IMR-90 (cell line): ENCODE measurements around the gene ABR. TPM values are rescaled to one million over a fixed set of nuclear protein-coding genes. Genes with fewer than 3 reads are reported as not detected.

Source experiments
- ATAC-seq: fragments of 200-7000 bp; cut with Tn5 transposase; 2 replicates; pipeline ENCODE4 v1.9.1; 2020; ENCODE audit warnings: low read depth, mild to moderate bottlenecking, moderate library complexity
- BruUV-seq: library from RNA; stranded (reverse); fragments of 400-500 nt; replicated peaks from 2 replicates; lab custom pipeline; 2021; lab: Mats Ljungman, UMichigan
- CTCF ChIA-PET: fragments of 300-600 bp; formaldehyde crosslinking; extraction: SDS; loops from one replicate; lab custom pipeline; 2021; ENCODE audit warnings: antibody characterized with exemption; lab: Yijun Ruan, JAX
- POLR2A ChIA-PET: fragments of 300-600 bp; sonication (Branson Sonifier 250); formaldehyde crosslinking; loops from one replicate; lab custom pipeline; 2022; ENCODE audit warnings: antibody characterized with exemption; ENCODE audit not compliant: unreplicated experiment; lab: Charles Lee
- DNase-seq: peaks from one replicate; pipeline ENCODE4 v3.0.0; 2013
- H2AFZ ChIP-seq: replicated peaks from 2 replicates; pipeline ENCODE3; 2013; ENCODE audit warnings: low read length, mild to moderate bottlenecking; ENCODE audit not compliant: poor library complexity
- H2AK5ac ChIP-seq: 2 replicates; pipeline ENCODE4 v1.6.1; 2013; ENCODE audit warnings: low read depth, low read length, inconsistent platforms
- H2AK9ac ChIP-seq: replicated peaks from 2 replicates; pipeline ENCODE3; 2013; ENCODE audit warnings: mild to moderate bottlenecking, low read depth, low read length, moderate library complexity; ENCODE audit not compliant: poor library complexity
- H2BK120ac ChIP-seq: 2 replicates; pipeline ENCODE4 v1.6.1; 2013; ENCODE audit warnings: low read depth, low read length, inconsistent platforms
- H2BK15ac ChIP-seq: 3 replicates; pipeline ENCODE4 v1.6.1; 2013; ENCODE audit warnings: low read depth, low read length, inconsistent platforms
- H2BK20ac ChIP-seq: 2 replicates; pipeline ENCODE4 v1.6.1; 2013; ENCODE audit warnings: low read depth, mild to moderate bottlenecking, inconsistent platforms, low read length, moderate library complexity
- H2BK5ac ChIP-seq: 2 replicates; pipeline ENCODE4 v1.6.1; 2013; ENCODE audit warnings: mild to moderate bottlenecking, low read depth, low read length, inconsistent platforms; ENCODE audit not compliant: poor library complexity, severe bottlenecking
- H3K14ac ChIP-seq: replicated peaks from 2 replicates; pipeline ENCODE4 v1.6.1; 2013; ENCODE audit warnings: low read depth, low read length, inconsistent platforms
- H3K18ac ChIP-seq: 2 replicates; pipeline ENCODE4 v1.6.1; 2013; ENCODE audit warnings: low read depth, low read length, control low read depth
- H3K23ac ChIP-seq: 2 replicates; pipeline ENCODE4 v1.6.1; 2013; ENCODE audit warnings: low read depth, low read length, inconsistent platforms
- H3K27ac ChIP-seq: 2 replicates; pipeline ENCODE4 v1.5.1; 2013; ENCODE audit warnings: mild to moderate bottlenecking, control low read depth, low read length; ENCODE audit not compliant: insufficient read depth
- H3K27me3 ChIP-seq: 2 replicates; pipeline ENCODE4 v1.6.1; 2013; ENCODE audit warnings: low read length; ENCODE audit not compliant: control insufficient read depth, insufficient read depth
- H3K36me3 ChIP-seq: 2 replicates; pipeline ENCODE4 v1.6.1; 2013; ENCODE audit warnings: low read length, mixed read lengths; ENCODE audit not compliant: control insufficient read depth, insufficient read depth
- H3K4ac ChIP-seq: 2 replicates; pipeline ENCODE4 v1.6.1; 2013; ENCODE audit warnings: low read depth, low read length, inconsistent platforms
- H3K4me1 ChIP-seq: 2 replicates; pipeline ENCODE4 v1.6.1; 2013; ENCODE audit warnings: low read length, mixed read lengths; ENCODE audit not compliant: control insufficient read depth, insufficient read depth
- H3K4me2 ChIP-seq: 2 replicates; pipeline ENCODE4 v1.6.1; 2013; ENCODE audit warnings: low read depth, mild to moderate bottlenecking, control low read depth, low read length, moderate library complexity
- H3K4me3 ChIP-seq: 2 replicates; pipeline ENCODE4 v1.5.1; 2013; ENCODE audit warnings: low read depth, mild to moderate bottlenecking, control low read depth, low read length, moderate library complexity; ENCODE audit not compliant: insufficient read depth
- H3K56ac ChIP-seq: 2 replicates; pipeline ENCODE4 v1.6.1; 2013; ENCODE audit warnings: low read length, inconsistent platforms; ENCODE audit not compliant: insufficient read depth; ENCODE audit errors: extremely low read depth
- H3K79me1 ChIP-seq, 2 experiments: 2 replicates each; pipeline ENCODE4 v1.6.1; 2013; ENCODE audit warnings: low read length in 2 of 2, inconsistent platforms in 1 of 2, low read depth in 1 of 2
- H3K9ac ChIP-seq: 2 replicates; pipeline ENCODE4 v1.6.1; 2013; ENCODE audit warnings: low read depth, low read length, control low read depth
- H3K9me1 ChIP-seq: 2 replicates; pipeline ENCODE4 v1.6.1; 2013; ENCODE audit warnings: low read length, inconsistent platforms; ENCODE audit not compliant: insufficient read depth
- H3K9me3 ChIP-seq: 2 replicates; pipeline ENCODE4 v1.6.1; 2013; ENCODE audit warnings: low read length; ENCODE audit not compliant: control insufficient read depth, insufficient read depth
- H4K20me1 ChIP-seq: 2 replicates; pipeline ENCODE4 v1.6.1; 2013; ENCODE audit warnings: low read length, inconsistent platforms; ENCODE audit not compliant: insufficient read depth
- H4K5ac ChIP-seq: 2 replicates; pipeline ENCODE4 v1.6.1; 2013; ENCODE audit warnings: mild to moderate bottlenecking, low read depth, low read length, control low read depth
- H4K8ac ChIP-seq, 2 experiments: 2 replicates each; pipeline ENCODE4 v1.6.1; 2013; ENCODE audit warnings: low read depth in 2 of 2, low read length in 2 of 2, control low read depth in 1 of 2, inconsistent platforms in 1 of 2
- H4K91ac ChIP-seq: 2 replicates; pipeline ENCODE4 v1.6.1; 2013; ENCODE audit warnings: low read depth, low read length, inconsistent platforms; ENCODE audit not compliant: insufficient read depth
- BHLHE40 ChIP-seq: fragments of 150-350 bp; IDR thresholded peaks from 2 replicates; pipeline ENCODE4 v1.6.1; 2016; ENCODE audit warnings: mild to moderate bottlenecking, low read depth, low read length
- CHD1 ChIP-seq: IDR thresholded peaks from 2 replicates; pipeline ENCODE4 v1.6.1; 2012; ENCODE audit warnings: low read depth, low read length, improper control_type of control experiment
- FOS ChIP-seq: fragments of 150-350 bp; IDR thresholded peaks from 2 replicates; pipeline ENCODE4 v1.6.1; 2016; ENCODE audit warnings: low read depth, low read length
- MAFK ChIP-seq: IDR thresholded peaks from 2 replicates; pipeline ENCODE4 v1.6.1; 2012; ENCODE audit warnings: low read depth, low read length, improper control_type of control experiment
- POLR2A ChIP-seq: IDR thresholded peaks from 2 replicates; pipeline ENCODE4 v1.6.1; 2012; ENCODE audit warnings: mild to moderate bottlenecking, low read depth, low read length
- RCOR1 ChIP-seq: IDR thresholded peaks from 2 replicates; pipeline ENCODE4 v1.6.1; 2012; ENCODE audit warnings: mild to moderate bottlenecking, low read length, improper control_type of control experiment; ENCODE audit not compliant: insufficient replicate concordance
- RFX5 ChIP-seq: IDR thresholded peaks from 2 replicates; pipeline ENCODE4 v1.8.0; 2012; ENCODE audit warnings: low read depth, mild to moderate bottlenecking, low read length, moderate library complexity
- SMC3 ChIP-seq: fragments of 150-350 bp; IDR thresholded peaks from 2 replicates; pipeline ENCODE4 v1.6.1; 2016; ENCODE audit warnings: low read depth, mild to moderate bottlenecking, antibody characterized with exemption, low read length, moderate library complexity
- WGBS, 2 experiments: methylation state at CpG; one replicate each; pipeline versions ENCODE4 v1.1.5 to v1.1.7; 2013; ENCODE audit warnings: missing lambda C conversion rate in 2 of 2; ENCODE audit not compliant: insufficient read length in 1 of 2; ENCODE audit errors: extremely low coverage in 2 of 2; 5-methylcytosine and 5-hydroxymethylcytosine counted together
- dilution Hi-C: fragments of 300-500 bp; cut with HindIII; formaldehyde crosslinking; loops from one replicate; pipeline ENCODE4 v1.14.3; 2018; ENCODE audit warnings: low sequenced_read_pairs; ENCODE audit not compliant: unreplicated experiment
- in situ Hi-C: fragments of 300-500 bp; cut with MboI; formaldehyde crosslinking; loops from 3 replicates; pipeline ENCODE4 v1.14.3; 2019; ENCODE audit warnings: low sequenced_read_pairs, inconsistent platforms, mixed read lengths
- intact Hi-C: fragments of 100-400 bp; cut with micrococcal nuclease; formaldehyde crosslinking; loops from 2 replicates; pipeline ENCODE4 v1.10.0; 2022
- polyA plus RNA-seq, 3 experiments: library from polyadenylated mRNA; depleted of rRNA; stranded (reverse); fragments of >200 nt; gene quantifications; 2 replicates each; pipeline ENCODE4 v1.2.3, GENCODE V29; 2012; ENCODE audit warnings: low replicate concordance in 1 of 3
- total RNA-seq: library from RNA; depleted of rRNA; stranded (reverse); fragments of >200 nt; gene quantifications from 2 replicates; pipeline ENCODE4 v1.2.3, GENCODE V29; 2012
- TF ChIP-seq, protein P1 (sequence below): fragments of 150-350 bp; IDR thresholded peaks from 2 replicates; pipeline ENCODE4 v1.6.1; 2017; ENCODE audit warnings: mild to moderate bottlenecking, antibody characterized with exemption, low read length, low read depth

The ABR gene
- total and polyA plus RNA-seq, 2 of the 4 experiments (the other 2 are of a cell fraction): 28.3 to 79.7 TPM

DNA sequence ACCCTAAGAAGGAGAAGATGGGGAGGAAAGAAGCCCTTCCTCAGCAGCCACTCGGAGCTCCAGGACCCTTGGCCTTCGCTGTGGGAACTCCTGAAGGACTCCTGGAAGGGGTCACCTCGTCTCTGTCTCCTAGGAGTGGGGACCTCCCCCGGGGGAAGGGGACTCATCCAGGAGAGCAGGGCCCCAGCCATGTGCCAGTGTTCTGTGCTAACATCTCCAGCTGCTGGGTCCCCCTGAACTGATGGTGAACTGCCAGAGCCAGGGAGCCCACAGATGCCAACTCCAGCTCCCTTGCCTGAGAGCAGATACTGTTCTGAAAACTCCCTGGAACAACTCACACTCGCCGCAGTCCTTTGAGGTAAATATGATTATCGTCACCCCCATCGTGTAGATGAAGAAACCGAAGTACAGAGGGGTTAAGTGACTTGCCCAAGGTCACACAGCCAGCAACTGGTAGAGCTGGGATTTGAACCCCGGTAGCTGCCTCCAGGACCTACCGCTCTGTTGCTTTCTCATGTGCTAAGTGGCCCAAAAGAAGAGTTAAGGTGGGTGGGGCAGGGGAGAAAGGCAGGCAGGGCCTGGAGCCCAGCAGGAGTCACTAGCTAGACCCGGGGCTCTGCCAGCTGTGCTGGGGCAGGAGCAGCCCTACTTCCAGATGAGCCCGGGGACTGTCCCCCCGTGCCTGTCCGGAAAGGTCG lies 172.3 kb downstream of the ABR start:
- intact Hi-C loops: no loop called here
- peaks cover 6 to 29% of the 10 kb centered on the region in 2 experiments; a peak in 2 of 4 replicates for H3K79me1 ChIP-seq
- peaks cover 22% of the 10 kb centered on the region for H3K4me1 ChIP-seq
- no peak overlapping the region for H3K4me2 ChIP-seq
- POLR2A ChIA-PET: no interaction called here
- no peak overlapping the region for H2BK5ac ChIP-seq
- CTCF ChIA-PET: no interaction called here
- TF ChIP-seq RFX5 (no peak), MAFK (no peak), BHLHE40 (no peak), POLR2A (no peak), RCOR1 (no peak), CHD1 (no peak), FOS (no peak), SMC3 (no peak)
- TF ChIP-seq, protein P1, sequence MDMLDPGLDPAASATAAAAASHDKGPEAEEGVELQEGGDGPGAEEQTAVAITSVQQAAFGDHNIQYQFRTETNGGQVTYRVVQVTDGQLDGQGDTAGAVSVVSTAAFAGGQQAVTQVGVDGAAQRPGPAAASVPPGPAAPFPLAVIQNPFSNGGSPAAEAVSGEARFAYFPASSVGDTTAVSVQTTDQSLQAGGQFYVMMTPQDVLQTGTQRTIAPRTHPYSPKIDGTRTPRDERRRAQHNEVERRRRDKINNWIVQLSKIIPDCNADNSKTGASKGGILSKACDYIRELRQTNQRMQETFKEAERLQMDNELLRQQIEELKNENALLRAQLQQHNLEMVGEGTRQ: no peak
- peaks cover 15% of the 10 kb centered on the region for H3K9me1 ChIP-seq
- no TSS peak for BruUV-seq
- no peak overlapping the region for H3K56ac ChIP-seq
- in situ Hi-C loops: no loop called here
- peaks cover 65% of the 10 kb centered on the region for H3K36me3 ChIP-seq
- H4K8ac ChIP-seq: no peak overlapping the region
- H4K20me1 ChIP-seq: peaks cover 33% of the 10 kb centered on the region
- H2AFZ ChIP-seq: no peak overlapping the region
- H4K91ac ChIP-seq: no peak overlapping the region
- H3K4ac ChIP-seq: no peak overlapping the region
- H3K4me3 ChIP-seq: no peak overlapping the region
- dilution Hi-C loops: no loop called here
- DNase-seq (no peak), ATAC-seq (no peak)
- H3K27me3 ChIP-seq: no peaks in the 10 kb centered on the region
- no peak overlapping the region for H4K5ac ChIP-seq
- H2BK120ac ChIP-seq: no peak overlapping the region
- H3K9me3 ChIP-seq: no peaks in the 10 kb centered on the region
- no peak overlapping the region for H2AK9ac ChIP-seq
- no peak overlapping the region for H3K27ac ChIP-seq
- H3K18ac ChIP-seq: no peak overlapping the region
- no peak overlapping the region for H2AK5ac ChIP-seq
- H3K9ac ChIP-seq: no peak overlapping the region
- H2BK20ac ChIP-seq: no peak overlapping the region
- H2BK15ac ChIP-seq: no peak overlapping the region
- 97% methylated on average over 12 of the region's 16 CpGs; no CpG with 5 or more reads in 1 of the 2 experiments for WGBS, 2 experiments
- H3K23ac ChIP-seq: no peak overlapping the region
- no peak overlapping the region for H3K14ac ChIP-seq
